HEK293 (cell line): ENCODE measurements around the gene SLC6A3.

Experiments
- ZNF114 ChIP-seq: fragments of 450-650 bp; formaldehyde crosslinking; IDR thresholded peaks from 2 replicates; pipeline ENCODE4 v1.5.0; 2017; ENCODE audit warnings: missing biosample characterization, missing genetic modification characterization
- TF ChIP-seq, protein P1 (sequence below): fragments of 450-650 bp; formaldehyde crosslinking; IDR thresholded peaks from 2 replicates; pipeline ENCODE4 v1.5.1; 2016; ENCODE audit warnings: missing biosample characterization, missing genetic modification characterization, low read depth

DNA sequence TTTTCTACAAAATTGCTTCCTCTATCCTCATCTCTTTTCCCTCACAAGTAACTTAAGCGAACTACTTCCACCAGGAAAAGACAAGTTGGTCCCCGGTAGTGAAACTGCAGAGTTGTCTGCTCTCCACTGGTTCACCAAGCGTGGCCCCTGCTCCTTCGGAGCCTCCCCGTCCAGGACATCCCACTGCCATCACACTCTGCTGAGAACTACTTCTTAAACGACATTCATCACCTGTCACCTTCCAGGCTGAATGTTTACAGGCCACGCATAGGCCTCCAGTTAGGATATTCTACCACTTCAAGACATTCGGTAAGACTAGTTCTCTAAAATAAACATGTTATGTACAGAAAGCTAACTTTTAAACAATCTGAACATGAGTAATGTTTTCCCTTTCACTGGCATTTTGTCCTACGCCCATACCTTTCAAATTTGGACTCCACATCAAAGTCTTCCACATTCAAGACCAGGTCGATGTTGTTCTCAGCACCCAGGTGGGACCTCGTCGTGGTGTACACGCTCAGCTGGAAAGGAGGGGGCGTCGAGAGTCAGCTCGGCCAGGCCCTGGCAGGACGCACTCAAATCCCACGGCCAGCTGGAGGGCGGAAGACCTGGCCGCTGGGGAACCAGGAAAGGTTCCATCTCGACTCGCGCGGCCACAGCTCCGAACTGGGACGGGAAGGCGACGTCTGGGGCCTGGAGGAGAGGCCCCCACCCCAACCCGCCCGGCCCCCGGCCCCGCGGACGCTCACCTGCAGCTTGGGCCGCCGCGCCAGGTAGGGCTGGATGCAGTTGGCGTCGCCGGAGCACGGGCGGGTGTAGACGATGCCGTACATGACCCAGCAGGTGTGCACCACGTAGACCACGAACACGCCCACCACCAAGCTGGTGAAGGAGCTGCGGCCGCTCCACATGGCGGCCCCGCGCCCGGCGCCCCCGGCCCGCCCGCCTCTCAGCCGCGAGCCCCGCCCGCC is 101.0 kb downstream of the SLC6A3 start:
- TF ChIP-seq, protein P1, sequence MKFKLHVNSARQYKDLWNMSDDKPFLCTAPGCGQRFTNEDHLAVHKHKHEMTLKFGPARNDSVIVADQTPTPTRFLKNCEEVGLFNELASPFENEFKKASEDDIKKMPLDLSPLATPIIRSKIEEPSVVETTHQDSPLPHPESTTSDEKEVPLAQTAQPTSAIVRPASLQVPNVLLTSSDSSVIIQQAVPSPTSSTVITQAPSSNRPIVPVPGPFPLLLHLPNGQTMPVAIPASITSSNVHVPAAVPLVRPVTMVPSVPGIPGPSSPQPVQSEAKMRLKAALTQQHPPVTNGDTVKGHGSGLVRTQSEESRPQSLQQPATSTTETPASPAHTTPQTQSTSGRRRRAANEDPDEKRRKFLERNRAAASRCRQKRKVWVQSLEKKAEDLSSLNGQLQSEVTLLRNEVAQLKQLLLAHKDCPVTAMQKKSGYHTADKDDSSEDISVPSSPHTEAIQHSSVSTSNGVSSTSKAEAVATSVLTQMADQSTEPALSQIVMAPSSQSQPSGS: no peak
- no peak for TF ChIP-seq ZNF114 (tag by site-specific recombination)
